Measurements from ENCODE around the gene ISY1.

- TF ChIP-seq, protein P1, sequence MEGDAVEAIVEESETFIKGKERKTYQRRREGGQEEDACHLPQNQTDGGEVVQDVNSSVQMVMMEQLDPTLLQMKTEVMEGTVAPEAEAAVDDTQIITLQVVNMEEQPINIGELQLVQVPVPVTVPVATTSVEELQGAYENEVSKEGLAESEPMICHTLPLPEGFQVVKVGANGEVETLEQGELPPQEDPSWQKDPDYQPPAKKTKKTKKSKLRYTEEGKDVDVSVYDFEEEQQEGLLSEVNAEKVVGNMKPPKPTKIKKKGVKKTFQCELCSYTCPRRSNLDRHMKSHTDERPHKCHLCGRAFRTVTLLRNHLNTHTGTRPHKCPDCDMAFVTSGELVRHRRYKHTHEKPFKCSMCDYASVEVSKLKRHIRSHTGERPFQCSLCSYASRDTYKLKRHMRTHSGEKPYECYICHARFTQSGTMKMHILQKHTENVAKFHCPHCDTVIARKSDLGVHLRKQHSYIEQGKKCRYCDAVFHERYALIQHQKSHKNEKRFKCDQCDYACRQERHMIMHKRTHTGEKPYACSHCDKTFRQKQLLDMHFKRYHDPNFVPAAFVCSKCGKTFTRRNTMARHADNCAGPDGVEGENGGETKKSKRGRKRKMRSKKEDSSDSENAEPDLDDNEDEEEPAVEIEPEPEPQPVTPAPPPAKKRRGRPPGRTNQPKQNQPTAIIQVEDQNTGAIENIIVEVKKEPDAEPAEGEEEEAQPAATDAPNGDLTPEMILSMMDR (conservative IDR thresholded peaks at IDR 0.05; ENCODE audit: low read length) = no peak
- no peak for TF ChIP-seq EZH2phosphoT487 (IDR thresholded peaks at IDR 0.05; ENCODE audit: borderline replicate concordance)
These were observed 60.6 kb downstream of the ISY1 start for GRCh38 chr3:129100274-129100673.

All from Loucy (cell line).